Measurements from ENCODE around the gene RARA.

Gene RARA

GRCh38 chr17:40338941-40339649, 30.1 kb downstream of the RARA start:
- TF ChIP-seq CTCF (conservative IDR thresholded peaks at IDR 0.05; ENCODE audit: low read depth, low read length) = no peak
- DNase-seq (ENCODE audit: low read depth) = no peak
- H3K4me3 ChIP-seq (ENCODE audit: low read length) = no peak overlapping the region

- peak overlapping the region; percentile 87 for H3K4me3 ChIP-seq (ENCODE audit: low read length)
- no peak for TF ChIP-seq CTCF (conservative IDR thresholded peaks at IDR 0.05; ENCODE audit: low read depth, low read length)
- no peak for DNase-seq (ENCODE audit: low read depth)
Measured at GRCh38 chr17:40340327-40340726, 31.3 kb downstream of the RARA start.

- TF ChIP-seq CTCF (conservative IDR thresholded peaks at IDR 0.05; ENCODE audit: low read depth, low read length) = peak; percentile 8
- no peak for DNase-seq (ENCODE audit: low read depth)
- peak overlapping the region; percentile 87 for H3K4me3 ChIP-seq (ENCODE audit: low read length)
Measured at GRCh38 chr17:40340880-40341807, 32.2 kb downstream of the RARA start.

GRCh38 chr17:40341808-40342503, 33.0 kb downstream of the RARA start:
- no peak for DNase-seq (ENCODE audit: low read depth)
- peak overlapping the region; percentile 87 for H3K4me3 ChIP-seq (ENCODE audit: low read length)
- TF ChIP-seq CTCF (conservative IDR thresholded peaks at IDR 0.05; ENCODE audit: low read depth, low read length) = no peak

GRCh38 chr17:40342504-40343218, 33.7 kb downstream of the RARA start:
- TF ChIP-seq CTCF (conservative IDR thresholded peaks at IDR 0.05; ENCODE audit: low read depth, low read length) = no peak
- peak overlapping the region; percentile 87 for H3K4me3 ChIP-seq (ENCODE audit: low read length)
- no peak for DNase-seq (ENCODE audit: low read depth)

GRCh38 chr17:40343219-40344119, 34.5 kb downstream of the RARA start:
- DNase-seq (ENCODE audit: low read depth) = no peak
- no peak for TF ChIP-seq CTCF (conservative IDR thresholded peaks at IDR 0.05; ENCODE audit: low read depth, low read length)
- H3K4me3 ChIP-seq (ENCODE audit: low read length) = peak overlapping the region; percentile 87
